ENCODE measurements around the gene BCAS3. TPM values are rescaled to one million over a fixed set of nuclear protein-coding genes. Genes with fewer than 3 reads are reported as not detected.

The BCAS3 gene
- total RNA-seq, 2 donors from 2014 or later, result 28.0 to 37.7 TPM

- Histone ChIP-seq H3K27ac (ENCODE audit: low read depth, low read length) (no peak overlapping the region), H3K27me3 (ENCODE audit: control insufficient read depth, insufficient read depth, low read length, poor library complexity, severe bottlenecking) (no peaks in the 10 kb centered on the region), H3K36me3 (ENCODE audit: control insufficient read depth, insufficient read depth, low read length) (no peaks in the 10 kb centered on the region), H3K4me1 (ENCODE audit: control insufficient read depth, insufficient read depth, low read length) (no peaks in the 10 kb centered on the region), H3K4me3 (ENCODE audit: low read length) (no peak overlapping the region), H3K9ac (ENCODE audit: extremely low read depth, low read length, poor library complexity, severe bottlenecking) (no peak overlapping the region), H3K9me3 (ENCODE audit: control insufficient read depth, low read length) (no peaks in the 10 kb centered on the region)
- no peak for TF ChIP-seq CTCF (conservative IDR thresholded peaks at IDR 0.05)
- Mint-ChIP-seq H3K27me3 (ENCODE audit: insufficient read depth) (no peaks in the 10 kb centered on the region), H3K4me3 (no peak overlapping the region), H3K27ac (no peak overlapping the region), H3K36me3 (ENCODE audit: low read depth) (peaks cover 3% of the 10 kb centered on the region), H3K4me1 (peaks cover 1% of the 10 kb centered on the region), H3K9me3 (no peaks in the 10 kb centered on the region)
- 85 to 100% methylated on average over 1 to 7 of the region's 8 CpGs for WGBS, 2 experiments (ENCODE audit: insufficient coverage in 1 of 2, insufficient read length in 1 of 2)
- no peak for DNase-seq
Observed at GRCh38 chr17:61200339-61200715, 522.7 kb downstream of the BCAS3 start.

GRCh38 chr17:61201211-61201610 is 523.6 kb downstream of the BCAS3 start:
- DNase-seq, result no peak
- H3K4me3 Mint-ChIP-seq, result no peak overlapping the region
- H3K27ac Mint-ChIP-seq, result no peak overlapping the region
- TF ChIP-seq CTCF (conservative IDR thresholded peaks at IDR 0.05), result no peak
- H3K27me3 ChIP-seq (ENCODE audit: control insufficient read depth, insufficient read depth, low read length, poor library complexity, severe bottlenecking), result no peaks in the 10 kb centered on the region
- no peaks in the 10 kb centered on the region for H3K9me3 Mint-ChIP-seq
- no peak overlapping the region for H3K4me3 ChIP-seq (ENCODE audit: low read length)
- no peak overlapping the region for H3K9ac ChIP-seq (ENCODE audit: extremely low read depth, low read length, poor library complexity, severe bottlenecking)
- no peaks in the 10 kb centered on the region for H3K36me3 ChIP-seq (ENCODE audit: control insufficient read depth, insufficient read depth, low read length)
- no peak overlapping the region for H3K27ac ChIP-seq (ENCODE audit: low read depth, low read length)
- 95 to 100% methylated on average over 2 to 3 of the region's 3 CpGs for WGBS, 2 experiments (ENCODE audit: insufficient coverage in 1 of 2, insufficient read length in 1 of 2)
- no peaks in the 10 kb centered on the region for H3K9me3 ChIP-seq (ENCODE audit: control insufficient read depth, low read length)
- no peaks in the 10 kb centered on the region for H3K4me1 ChIP-seq (ENCODE audit: control insufficient read depth, insufficient read depth, low read length)
- peaks cover 3% of the 10 kb centered on the region for H3K36me3 Mint-ChIP-seq (ENCODE audit: low read depth)
- no peaks in the 10 kb centered on the region for H3K27me3 Mint-ChIP-seq (ENCODE audit: insufficient read depth)
- H3K4me1 Mint-ChIP-seq, result peaks cover 5% of the 10 kb centered on the region

GRCh38 chr17:61202564-61202963 is 524.9 kb downstream of the BCAS3 start:
- no peaks in the 10 kb centered on the region for H3K4me1 ChIP-seq (ENCODE audit: control insufficient read depth, insufficient read depth, low read length)

More at GRCh38 chr17:61202564-61202963, 524.9 kb downstream of the BCAS3 start:
- DNase-seq, result no peak
- no peak overlapping the region for H3K4me3 ChIP-seq (ENCODE audit: low read length)
- no peaks in the 10 kb centered on the region for H3K27me3 Mint-ChIP-seq (ENCODE audit: insufficient read depth)
- peaks cover 5% of the 10 kb centered on the region for H3K4me1 Mint-ChIP-seq
- no peak overlapping the region for H3K27ac Mint-ChIP-seq
- H3K4me3 Mint-ChIP-seq, result no peak overlapping the region
- no peaks in the 10 kb centered on the region for H3K9me3 ChIP-seq (ENCODE audit: control insufficient read depth, low read length)
- TF ChIP-seq CTCF (conservative IDR thresholded peaks at IDR 0.05), result no peak
- no peaks in the 10 kb centered on the region for H3K27me3 ChIP-seq (ENCODE audit: control insufficient read depth, insufficient read depth, low read length, poor library complexity, severe bottlenecking)
- H3K27ac ChIP-seq (ENCODE audit: low read depth, low read length), result no peak overlapping the region
- no peak overlapping the region for H3K9ac ChIP-seq (ENCODE audit: extremely low read depth, low read length, poor library complexity, severe bottlenecking)
- no peaks in the 10 kb centered on the region for H3K9me3 Mint-ChIP-seq
- WGBS, 2 experiments (ENCODE audit: insufficient coverage in 1 of 2, insufficient read length in 1 of 2), result 93% methylated on average over 1 of the region's 2 CpGs; no CpG with 5 or more reads in 1 of the 2 experiments
- peaks cover 3% of the 10 kb centered on the region for H3K36me3 Mint-ChIP-seq (ENCODE audit: low read depth)
- no peaks in the 10 kb centered on the region for H3K36me3 ChIP-seq (ENCODE audit: control insufficient read depth, insufficient read depth, low read length)
